Adrenal gland (tissue), 5 donors: ENCODE measurements around the gene CUL4A.

Experiments
- CTCF ChIP-seq, 6 experiments: fragments of 450-650 bp in 4 of 6; fragments of 200-600 bp in 2 of 6; sonication (generic) in 1 of 6; IDR thresholded peaks; 1 replicate in 5 of 6; 2 replicates in 1 of 6; pipeline versions ENCODE4 v1.5.1 to v1.8.0; 2016 to 2021; ENCODE audit warnings: antibody characterized with exemption in 6 of 6, mild to moderate bottlenecking in 2 of 6, moderate library complexity in 1 of 6
- POLR2A ChIP-seq, 2 donors: fragments of 450-650 bp; IDR thresholded peaks; one replicate each; pipeline ENCODE4 v1.6.1; 2017; ENCODE audit warnings: antibody characterized with exemption in 2 of 2, mild to moderate bottlenecking in 2 of 2, moderate library complexity in 1 of 2
- donor health status: DM: no; HTN: no; CAD: no.

GRCh38 chr13:113178070-113178895 is 31.1 kb upstream of the CUL4A start:
- TF ChIP-seq CTCF (IDR thresholded peaks at IDR 0.05): no peak
- TF ChIP-seq POLR2A (IDR thresholded peaks at IDR 0.05): no peak
